Measurements from ENCODE around the gene BACH2. TPM values are rescaled to one million over a fixed set of nuclear protein-coding genes. Genes with fewer than 3 reads are reported as not detected.

Gene BACH2
- total and polyA plus RNA-seq, 9 of the 15 experiments (the other 6 are each of a cell fraction or from before 2014, with no cell fraction given) = 0.06 to 3.1 (median 0.59) TPM

DNA sequence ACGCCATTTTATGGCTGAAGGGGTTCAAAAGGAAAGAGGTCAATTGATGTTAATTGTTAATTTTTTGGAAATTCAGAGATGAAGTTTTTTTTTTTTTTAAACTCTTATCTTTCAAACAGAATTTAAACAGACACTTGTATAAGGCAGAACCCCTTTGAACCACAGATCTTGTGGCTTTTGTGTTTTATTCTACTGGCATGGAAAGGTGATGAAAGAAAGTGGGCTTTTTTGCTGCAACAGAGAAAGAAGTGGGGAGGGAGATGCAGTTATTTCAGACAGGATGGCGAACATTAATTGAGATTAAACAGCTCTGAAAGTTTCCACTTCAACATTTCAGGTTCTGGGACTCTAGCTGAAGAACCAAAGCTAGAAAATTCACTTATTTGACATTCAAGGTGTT is 201.5 kb downstream of the BACH2 start:
- Histone ChIP-seq H3K9me3 (replicated peaks; ENCODE audit: control insufficient read depth, insufficient read depth, low read depth, low read length) (no peaks in the 10 kb centered on the region), H3K9ac (ENCODE audit: insufficient read depth in 1 of 2, low read depth in 2 of 2, low read length in 2 of 2) (no peak overlapping the region), H3K36me3 (ENCODE audit: control insufficient read depth, insufficient read depth, low read length) (no peaks in the 10 kb centered on the region), H3K79me2 (ENCODE audit: control insufficient read depth, insufficient read depth, low read length) (no peaks in the 10 kb centered on the region), H3K27me3 (ENCODE audit: control insufficient read depth in 2 of 2, insufficient read depth in 2 of 2, low read length in 2 of 2) (no peaks in the 10 kb centered on the region), H3K4me1 (replicated peaks in 1 of 2; ENCODE audit: control insufficient read depth in 2 of 2, insufficient read depth in 2 of 2, low read length in 2 of 2) (no peaks in the 10 kb centered on the region), H3K27ac (ENCODE audit: extremely low read depth, low read depth, low read length) (no peak overlapping the region), H4K20me1 (replicated peaks; ENCODE audit: control insufficient read depth, insufficient read depth, low read length) (no peaks in the 10 kb centered on the region), H3K4me3 (no peak overlapping the region), H3K9me1 (ENCODE audit: control insufficient read depth, insufficient read depth, low read length) (no peaks in the 10 kb centered on the region), H2AFZ (ENCODE audit: low read depth, low read length) (no peak overlapping the region), H3K4me2 (ENCODE audit: insufficient read depth, low read length) (no peak overlapping the region)
- ATAC-seq (no peak), DNase-seq (ENCODE audit: extremely low read depth in 1 of 4, low spot score in 3 of 4) (no peak), FAIRE-seq (no peak)
- CTCF ChIA-PET (ENCODE audit: low intra/inter-chr PET ratio) = no interaction called here
- no peak for TF ChIP-seq ETV5 (CRISPR knock-in tag; IDR thresholded peaks at IDR 0.05; ENCODE audit: low read depth)
- no peak for TF ChIP-seq GABPA (tag; conservative IDR thresholded peaks at IDR 0.05; ENCODE audit: low read depth)
- no peak for TF ChIP-seq ASH1L (IDR thresholded peaks at IDR 0.05; ENCODE audit: borderline replicate concordance, low read depth, partially characterized antibody)
- TF ChIP-seq, protein P1, sequence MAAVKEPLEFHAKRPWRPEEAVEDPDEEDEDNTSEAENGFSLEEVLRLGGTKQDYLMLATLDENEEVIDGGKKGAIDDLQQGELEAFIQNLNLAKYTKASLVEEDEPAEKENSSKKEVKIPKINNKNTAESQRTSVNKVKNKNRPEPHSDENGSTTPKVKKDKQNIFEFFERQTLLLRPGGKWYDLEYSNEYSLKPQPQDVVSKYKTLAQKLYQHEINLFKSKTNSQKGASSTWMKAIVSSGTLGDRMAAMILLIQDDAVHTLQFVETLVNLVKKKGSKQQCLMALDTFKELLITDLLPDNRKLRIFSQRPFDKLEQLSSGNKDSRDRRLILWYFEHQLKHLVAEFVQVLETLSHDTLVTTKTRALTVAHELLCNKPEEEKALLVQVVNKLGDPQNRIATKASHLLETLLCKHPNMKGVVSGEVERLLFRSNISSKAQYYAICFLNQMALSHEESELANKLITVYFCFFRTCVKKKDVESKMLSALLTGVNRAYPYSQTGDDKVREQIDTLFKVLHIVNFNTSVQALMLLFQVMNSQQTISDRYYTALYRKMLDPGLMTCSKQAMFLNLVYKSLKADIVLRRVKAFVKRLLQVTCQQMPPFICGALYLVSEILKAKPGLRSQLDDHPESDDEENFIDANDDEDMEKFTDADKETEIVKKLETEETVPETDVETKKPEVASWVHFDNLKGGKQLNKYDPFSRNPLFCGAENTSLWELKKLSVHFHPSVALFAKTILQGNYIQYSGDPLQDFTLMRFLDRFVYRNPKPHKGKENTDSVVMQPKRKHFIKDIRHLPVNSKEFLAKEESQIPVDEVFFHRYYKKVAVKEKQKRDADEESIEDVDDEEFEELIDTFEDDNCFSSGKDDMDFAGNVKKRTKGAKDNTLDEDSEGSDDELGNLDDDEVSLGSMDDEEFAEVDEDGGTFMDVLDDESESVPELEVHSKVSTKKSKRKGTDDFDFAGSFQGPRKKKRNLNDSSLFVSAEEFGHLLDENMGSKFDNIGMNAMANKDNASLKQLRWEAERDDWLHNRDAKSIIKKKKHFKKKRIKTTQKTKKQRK (IDR thresholded peaks at IDR 0.05; ENCODE audit: borderline replicate concordance, low read depth, low read length) = no peak
- TF ChIP-seq, protein P2, sequence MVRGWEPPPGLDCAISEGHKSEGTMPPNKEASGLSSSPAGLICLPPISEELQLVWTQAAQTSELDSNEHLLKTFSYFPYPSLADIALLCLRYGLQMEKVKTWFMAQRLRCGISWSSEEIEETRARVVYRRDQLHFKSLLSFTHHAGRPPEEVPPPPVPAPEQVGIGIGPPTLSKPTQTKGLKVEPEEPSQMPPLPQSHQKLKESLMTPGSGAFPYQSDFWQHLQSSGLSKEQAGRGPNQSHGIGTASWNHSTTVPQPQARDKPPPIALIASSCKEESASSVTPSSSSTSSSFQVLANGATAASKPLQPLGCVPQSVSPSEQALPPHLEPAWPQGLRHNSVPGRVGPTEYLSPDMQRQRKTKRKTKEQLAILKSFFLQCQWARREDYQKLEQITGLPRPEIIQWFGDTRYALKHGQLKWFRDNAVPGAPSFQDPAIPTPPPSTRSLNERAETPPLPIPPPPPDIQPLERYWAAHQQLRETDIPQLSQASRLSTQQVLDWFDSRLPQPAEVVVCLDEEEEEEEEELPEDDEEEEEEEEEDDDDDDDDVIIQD (CRISPR knock-in tag; IDR thresholded peaks at IDR 0.05) = no peak
- TF ChIP-seq MEIS2 (IDR thresholded peaks at IDR 0.05; ENCODE audit: partially characterized antibody) = no peak
- no peak for TF ChIP-seq BHLHE40 (IDR thresholded peaks at IDR 0.05; ENCODE audit: low read length)
- no peak for TF ChIP-seq NCOR1 (IDR thresholded peaks at IDR 0.05)
- TF ChIP-seq, protein P3, sequence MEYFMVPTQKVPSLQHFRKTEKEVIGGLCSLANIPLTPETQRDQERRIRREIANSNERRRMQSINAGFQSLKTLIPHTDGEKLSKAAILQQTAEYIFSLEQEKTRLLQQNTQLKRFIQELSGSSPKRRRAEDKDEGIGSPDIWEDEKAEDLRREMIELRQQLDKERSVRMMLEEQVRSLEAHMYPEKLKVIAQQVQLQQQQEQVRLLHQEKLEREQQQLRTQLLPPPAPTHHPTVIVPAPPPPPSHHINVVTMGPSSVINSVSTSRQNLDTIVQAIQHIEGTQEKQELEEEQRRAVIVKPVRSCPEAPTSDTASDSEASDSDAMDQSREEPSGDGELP (CRISPR knock-in tag; IDR thresholded peaks at IDR 0.05; ENCODE audit: borderline replicate concordance) = no peak
- intact Hi-C loops (cut with micrococcal nuclease) = no loop called here
- no TSS peak for BruUV-seq (replicated peaks)
- POLR2A ChIA-PET = no interaction called here
- 12% methylated on average over 2 of the region's 2 CpGs for WGBS (ENCODE audit: insufficient coverage, low coverage, missing lambda C conversion rate)
- in situ Hi-C loops (cut with MboI) = no loop called here

Data from K562 (cell line).